Subcutaneous adipose tissue (tissue), 4 donors: ENCODE data around the gene ITGA5. TPM values are rescaled to one million over a fixed set of nuclear protein-coding genes. Genes with fewer than 3 reads are reported as not detected.

Experiments
- total RNA-seq, 4 donors: library from RNA; depleted of rRNA; stranded (reverse); fragments of >200 nt; gene quantifications; one replicate each; pipeline ENCODE4 v1.1.0, GENCODE V29; 2016
- TF ChIP-seq, protein P1 (sequence below): fragments of 450-650 bp; IDR thresholded peaks from one replicate; pipeline ENCODE4 v1.5.1; 2016; ENCODE audit warnings: low read depth, mild to moderate bottlenecking, control low read depth, antibody characterized with exemption, moderate library complexity

Gene ITGA5
- total RNA-seq, 4 donors from 2014 or later: 81.5 to 150 (median 109) TPM

GRCh38 chr12:54388237-54389133 lies 30.6 kb downstream of the ITGA5 start:
- TF ChIP-seq, protein P1, sequence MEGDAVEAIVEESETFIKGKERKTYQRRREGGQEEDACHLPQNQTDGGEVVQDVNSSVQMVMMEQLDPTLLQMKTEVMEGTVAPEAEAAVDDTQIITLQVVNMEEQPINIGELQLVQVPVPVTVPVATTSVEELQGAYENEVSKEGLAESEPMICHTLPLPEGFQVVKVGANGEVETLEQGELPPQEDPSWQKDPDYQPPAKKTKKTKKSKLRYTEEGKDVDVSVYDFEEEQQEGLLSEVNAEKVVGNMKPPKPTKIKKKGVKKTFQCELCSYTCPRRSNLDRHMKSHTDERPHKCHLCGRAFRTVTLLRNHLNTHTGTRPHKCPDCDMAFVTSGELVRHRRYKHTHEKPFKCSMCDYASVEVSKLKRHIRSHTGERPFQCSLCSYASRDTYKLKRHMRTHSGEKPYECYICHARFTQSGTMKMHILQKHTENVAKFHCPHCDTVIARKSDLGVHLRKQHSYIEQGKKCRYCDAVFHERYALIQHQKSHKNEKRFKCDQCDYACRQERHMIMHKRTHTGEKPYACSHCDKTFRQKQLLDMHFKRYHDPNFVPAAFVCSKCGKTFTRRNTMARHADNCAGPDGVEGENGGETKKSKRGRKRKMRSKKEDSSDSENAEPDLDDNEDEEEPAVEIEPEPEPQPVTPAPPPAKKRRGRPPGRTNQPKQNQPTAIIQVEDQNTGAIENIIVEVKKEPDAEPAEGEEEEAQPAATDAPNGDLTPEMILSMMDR: no peak

DNA sequence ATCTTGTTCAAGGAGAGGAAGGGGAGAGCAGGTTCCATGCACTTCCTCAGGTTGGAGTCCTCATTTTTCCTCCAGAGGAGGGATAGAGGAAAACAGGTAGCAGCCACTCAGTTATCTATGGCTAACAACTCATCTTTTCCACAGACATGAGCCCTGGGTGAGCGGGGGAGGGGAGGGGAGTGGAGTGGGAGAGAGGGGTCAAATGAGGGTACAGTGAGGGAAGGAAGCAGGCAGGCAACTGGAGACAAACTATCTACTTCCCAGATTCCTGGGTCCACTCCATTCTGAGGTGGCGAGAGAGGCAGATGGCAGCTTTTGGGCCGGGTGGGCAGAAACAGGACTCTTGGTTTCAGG lies 32.0 kb downstream of the ITGA5 start:
- TF ChIP-seq, protein P1: no peak

DNA sequence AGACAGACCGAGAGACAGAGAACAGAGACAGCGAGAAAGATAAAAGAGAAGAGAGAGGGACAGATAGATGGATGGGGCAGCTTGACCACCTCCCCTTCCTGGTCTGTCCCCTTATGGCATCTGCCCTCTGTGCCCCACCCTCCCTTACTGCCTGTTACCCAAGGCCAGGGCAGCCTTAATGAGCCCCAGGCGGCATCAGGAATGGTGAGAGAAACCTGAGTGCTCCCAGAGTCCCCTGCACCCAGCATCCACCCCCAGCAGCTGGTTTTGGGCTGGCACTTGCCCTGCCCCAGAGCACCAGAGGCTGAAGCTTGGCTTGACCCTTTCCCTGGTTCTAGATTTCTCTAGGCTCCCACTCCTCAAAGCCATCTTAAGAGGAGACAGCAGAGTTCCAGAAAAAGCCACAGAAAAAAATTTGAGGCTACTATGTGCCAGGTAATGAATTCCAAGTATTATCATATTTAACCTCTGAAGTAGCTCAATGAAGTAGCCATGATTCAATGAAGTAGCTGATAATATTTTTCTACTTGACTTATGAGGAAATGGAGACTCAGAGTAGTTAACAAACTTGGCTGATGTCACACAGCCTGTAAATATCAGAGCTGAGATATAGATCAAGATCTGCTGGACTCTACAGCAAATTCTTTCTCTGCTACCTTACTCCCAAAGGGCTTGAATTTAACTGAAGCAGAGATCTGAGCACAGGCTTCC lies 32.5 kb downstream of the ITGA5 start:
- TF ChIP-seq, protein P1: no peak

- TF ChIP-seq, protein P1: no peak
These were observed 33.7 kb downstream of the ITGA5 start for GRCh38 chr12:54385251-54385914.

- TF ChIP-seq, protein P1: no peak
These were observed 34.5 kb downstream of the ITGA5 start, which contains the start of gene ZNF385A for GRCh38 chr12:54384591-54385041. TSS of gene ZNF385A (minus strand) at chr12:54384733. CDS start at chr12:54384514, 219 bp downstream.

- TF ChIP-seq, protein P1: no peak
These were observed 35.9 kb downstream of the ITGA5 start for GRCh38 chr12:54383041-54383609.
